ENCODE results near the gene ECI1.
A peak's percentile ranks its signal among the peaks of the same experiment; 100 is the strongest.

DNA sequence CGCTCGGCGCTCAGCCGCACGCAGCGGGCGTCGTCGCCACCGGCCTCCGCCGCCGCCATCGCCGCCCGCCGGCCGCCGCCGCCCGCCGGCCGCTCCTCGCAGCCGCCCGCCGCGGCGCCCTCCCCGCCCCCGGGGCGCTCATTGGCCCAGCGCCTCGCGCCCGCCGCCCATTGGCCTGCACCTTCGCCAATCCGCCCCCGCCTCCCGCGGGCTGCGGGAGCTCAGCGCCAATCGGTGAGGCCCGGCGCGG is 36.7 kb downstream of the ECI1 start, which contains the start of gene PGP:
- TF ChIP-seq, protein P1, sequence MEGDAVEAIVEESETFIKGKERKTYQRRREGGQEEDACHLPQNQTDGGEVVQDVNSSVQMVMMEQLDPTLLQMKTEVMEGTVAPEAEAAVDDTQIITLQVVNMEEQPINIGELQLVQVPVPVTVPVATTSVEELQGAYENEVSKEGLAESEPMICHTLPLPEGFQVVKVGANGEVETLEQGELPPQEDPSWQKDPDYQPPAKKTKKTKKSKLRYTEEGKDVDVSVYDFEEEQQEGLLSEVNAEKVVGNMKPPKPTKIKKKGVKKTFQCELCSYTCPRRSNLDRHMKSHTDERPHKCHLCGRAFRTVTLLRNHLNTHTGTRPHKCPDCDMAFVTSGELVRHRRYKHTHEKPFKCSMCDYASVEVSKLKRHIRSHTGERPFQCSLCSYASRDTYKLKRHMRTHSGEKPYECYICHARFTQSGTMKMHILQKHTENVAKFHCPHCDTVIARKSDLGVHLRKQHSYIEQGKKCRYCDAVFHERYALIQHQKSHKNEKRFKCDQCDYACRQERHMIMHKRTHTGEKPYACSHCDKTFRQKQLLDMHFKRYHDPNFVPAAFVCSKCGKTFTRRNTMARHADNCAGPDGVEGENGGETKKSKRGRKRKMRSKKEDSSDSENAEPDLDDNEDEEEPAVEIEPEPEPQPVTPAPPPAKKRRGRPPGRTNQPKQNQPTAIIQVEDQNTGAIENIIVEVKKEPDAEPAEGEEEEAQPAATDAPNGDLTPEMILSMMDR (IDR thresholded peaks at IDR 0.05): no peak
- TF ChIP-seq EP300 (IDR thresholded peaks at IDR 0.05) (no peak), POLR2A (IDR thresholded peaks at IDR 0.05) (peak in 1 of 2 donors; percentile 42)

Measured in tibial nerve (tissue), 4 donors.